GM18868 (cell line): ENCODE data around the gene PRR27.
A peak's percentile ranks its signal among the peaks of the same experiment; 100 is the strongest.

ENCODE experiments used
- ATAC-seq: cut with Tn5 transposase; IDR thresholded peaks from one replicate; pipeline ENCODE4 v1.9.1; 2021; ENCODE audit warnings: mild to moderate bottlenecking, moderate library complexity; ENCODE audit not compliant: unreplicated experiment

Gene PRR27

DNA sequence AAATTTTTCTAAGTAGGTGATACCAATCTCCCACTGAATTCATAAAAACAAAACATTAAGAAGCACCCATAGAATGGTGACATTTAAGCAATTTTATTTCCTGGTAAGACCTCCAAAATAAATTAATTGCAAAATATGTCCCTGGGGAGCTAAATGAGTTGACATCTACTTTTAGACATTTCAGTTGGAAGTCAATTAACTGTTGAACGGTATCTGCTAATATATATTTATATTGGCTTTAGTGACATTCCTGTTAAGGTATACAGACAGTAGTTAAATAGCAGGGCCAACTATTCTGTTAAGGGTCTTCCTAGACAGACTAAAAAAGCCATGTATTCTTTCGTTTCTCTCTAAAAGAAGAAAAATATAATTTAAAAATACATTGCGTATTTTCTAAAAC, at the start of gene PRR27:
Gene PRR27 (plus strand): TSS at position 301 of the 400 bp plus-strand sequence. CDS start 139 bp downstream, outside the sequence.
- no peak for ATAC-seq

GRCh38 chr4:70110917-70111316, 43.1 kb upstream of the PRR27 start:
- ATAC-seq = no peak

- ATAC-seq = no peak
Observed at GRCh38 chr4:70113656-70114055, 40.4 kb upstream of the PRR27 start.

DNA sequence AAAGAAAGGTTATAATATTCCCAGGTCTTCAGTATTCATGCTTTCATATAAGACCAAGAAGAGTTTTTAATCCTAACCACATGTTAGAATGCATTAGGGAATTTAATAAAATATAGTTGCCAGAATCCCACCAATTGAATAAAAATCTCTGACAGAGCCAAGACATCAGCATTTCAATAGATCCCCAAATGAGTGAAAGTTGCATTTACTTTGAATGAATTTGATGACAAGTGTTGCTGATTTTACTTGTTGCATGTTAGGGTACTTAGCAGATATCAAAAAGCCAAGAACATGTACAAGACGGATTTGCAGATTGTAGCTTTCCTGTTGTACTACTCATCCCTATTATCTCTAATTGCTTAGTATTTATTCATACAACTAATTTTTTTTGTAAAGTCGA, 39.9 kb upstream of the PRR27 start:
- no peak for ATAC-seq

DNA sequence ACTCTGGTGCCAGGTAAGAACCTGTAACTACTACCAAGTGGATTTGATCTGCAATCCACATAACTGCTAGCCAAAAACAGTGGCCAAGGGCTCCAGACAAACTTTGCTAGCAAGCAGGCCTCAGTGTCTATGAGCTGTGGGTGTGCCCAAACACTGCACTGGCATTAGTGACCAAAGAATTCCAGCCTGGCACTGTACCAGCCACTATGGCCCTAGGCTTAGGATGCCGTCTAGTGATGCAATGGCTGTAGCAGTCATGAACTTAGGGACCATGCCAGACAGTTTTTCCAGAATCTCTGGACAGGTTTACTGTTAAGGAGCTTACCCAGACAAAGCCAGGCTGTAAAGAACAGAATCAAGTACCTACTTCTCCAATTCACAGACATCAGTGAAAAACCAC, 33.7 kb upstream of the PRR27 start:
- ATAC-seq = no peak

DNA sequence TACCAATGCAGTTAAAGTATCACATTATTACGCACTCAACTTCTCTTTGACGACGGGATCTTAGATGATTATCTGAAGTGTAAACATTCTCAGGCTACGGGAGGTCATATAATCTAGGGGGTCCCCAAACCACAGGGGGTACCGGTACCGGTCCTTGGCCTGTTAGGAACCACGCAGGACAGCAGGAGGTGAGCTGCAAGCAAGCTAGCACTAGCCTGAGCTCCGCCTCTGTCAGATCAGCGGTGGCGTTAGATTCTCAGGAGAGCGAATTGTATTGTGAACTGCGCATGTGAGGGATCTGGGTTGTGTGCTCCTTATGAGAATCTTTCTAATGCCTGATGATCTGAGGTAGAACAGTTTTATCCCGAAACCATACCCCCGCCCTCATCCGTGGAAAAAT, 20.6 kb upstream of the PRR27 start:
- no peak for ATAC-seq

- ATAC-seq = no peak
Observed at GRCh38 chr4:70138751-70139150, 15.3 kb upstream of the PRR27 start.

- no peak for ATAC-seq
Observed at GRCh38 chr4:70151271-70151670, 2.8 kb upstream of the PRR27 start.

DNA sequence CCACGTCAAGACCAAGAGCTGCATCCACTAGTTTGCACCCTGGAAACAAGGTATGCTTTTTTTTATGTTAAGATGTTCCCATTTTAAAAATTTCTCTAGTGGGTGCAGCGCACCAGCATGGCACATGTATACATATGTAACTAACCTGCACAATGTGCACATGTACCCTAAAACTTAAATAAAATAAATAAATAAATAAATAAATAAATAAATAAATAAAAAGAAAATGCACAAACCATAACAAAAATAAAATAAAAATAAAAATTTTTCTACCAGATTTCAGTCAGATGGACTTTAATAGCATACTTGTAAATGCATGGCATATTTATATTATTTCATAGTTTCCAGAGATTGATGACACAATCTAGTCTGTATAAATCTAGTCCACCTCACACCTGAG, 1.9 kb upstream of the PRR27 start:
- no peak for ATAC-seq

DNA sequence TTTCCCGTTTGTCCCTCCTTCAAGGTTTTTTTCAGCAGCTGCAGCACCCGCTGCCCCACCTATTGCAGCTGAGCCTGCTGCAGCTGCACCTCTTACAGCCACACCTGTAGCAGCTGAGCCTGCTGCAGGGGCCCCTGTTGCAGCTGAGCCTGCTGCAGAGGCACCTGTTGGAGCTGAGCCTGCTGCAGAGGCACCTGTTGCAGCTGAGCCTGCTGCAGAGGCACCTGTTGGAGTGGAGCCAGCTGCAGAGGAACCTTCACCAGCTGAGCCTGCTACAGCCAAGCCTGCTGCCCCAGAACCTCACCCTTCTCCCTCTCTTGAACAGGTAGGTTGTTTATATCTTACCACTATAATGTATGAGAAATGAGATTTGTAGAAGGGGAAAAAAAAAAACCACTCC, 4.5 kb downstream of the PRR27 start:
- no peak for ATAC-seq

GRCh38 chr4:70177090-70177489, 23.1 kb downstream of the PRR27 start:
- no peak for ATAC-seq

DNA sequence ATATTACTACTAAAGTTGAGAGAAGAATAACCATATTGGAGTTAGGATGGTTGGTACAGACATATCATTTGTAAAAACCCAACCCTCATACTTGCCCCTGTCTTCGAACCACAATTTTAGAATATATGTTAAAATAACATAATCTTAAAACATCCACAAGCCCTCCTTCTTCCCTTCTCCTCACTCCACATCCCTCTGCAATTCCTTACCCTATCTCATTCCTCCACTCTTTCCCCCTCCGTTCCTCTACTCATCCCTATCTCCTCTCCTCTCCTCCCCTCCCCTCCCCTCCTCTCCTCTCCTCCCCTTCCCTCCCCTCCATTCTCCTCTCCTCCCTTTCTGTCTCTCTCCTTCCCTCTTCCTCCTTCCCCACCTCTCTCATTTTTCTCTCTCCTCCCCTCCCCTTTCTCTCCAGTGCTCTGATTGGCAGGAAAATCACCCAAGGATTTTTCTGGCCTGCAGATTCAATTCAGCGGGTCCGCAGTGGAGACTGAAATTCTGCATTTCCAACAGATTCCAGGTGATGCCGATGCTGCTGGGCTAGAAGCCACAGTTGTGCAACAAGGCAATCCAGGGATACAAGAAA, 24.1 kb downstream of the PRR27 start:
- ATAC-seq = no peak

DNA sequence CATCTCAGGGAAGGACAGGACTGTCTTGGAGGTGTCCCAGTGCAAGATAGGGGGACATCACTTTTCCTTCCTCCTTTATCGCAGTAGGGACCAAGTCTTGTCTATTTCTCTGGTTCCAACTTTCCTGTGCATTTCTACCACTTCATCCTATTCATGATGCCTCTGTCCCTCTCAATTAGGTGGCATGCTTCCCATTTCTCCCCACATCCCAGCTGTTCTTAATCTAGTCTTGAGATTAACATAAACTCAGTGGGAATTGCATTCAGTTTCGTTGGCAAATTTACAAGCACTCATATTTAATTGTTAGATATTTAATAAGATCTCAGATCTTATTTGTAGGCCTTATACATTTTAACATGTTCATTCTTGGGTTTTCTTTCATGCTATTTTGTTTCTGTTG, 25.8 kb downstream of the PRR27 start:
- no peak for ATAC-seq

- ATAC-seq = no peak
Observed at GRCh38 chr4:70181864-70182263, 27.8 kb downstream of the PRR27 start.

DNA sequence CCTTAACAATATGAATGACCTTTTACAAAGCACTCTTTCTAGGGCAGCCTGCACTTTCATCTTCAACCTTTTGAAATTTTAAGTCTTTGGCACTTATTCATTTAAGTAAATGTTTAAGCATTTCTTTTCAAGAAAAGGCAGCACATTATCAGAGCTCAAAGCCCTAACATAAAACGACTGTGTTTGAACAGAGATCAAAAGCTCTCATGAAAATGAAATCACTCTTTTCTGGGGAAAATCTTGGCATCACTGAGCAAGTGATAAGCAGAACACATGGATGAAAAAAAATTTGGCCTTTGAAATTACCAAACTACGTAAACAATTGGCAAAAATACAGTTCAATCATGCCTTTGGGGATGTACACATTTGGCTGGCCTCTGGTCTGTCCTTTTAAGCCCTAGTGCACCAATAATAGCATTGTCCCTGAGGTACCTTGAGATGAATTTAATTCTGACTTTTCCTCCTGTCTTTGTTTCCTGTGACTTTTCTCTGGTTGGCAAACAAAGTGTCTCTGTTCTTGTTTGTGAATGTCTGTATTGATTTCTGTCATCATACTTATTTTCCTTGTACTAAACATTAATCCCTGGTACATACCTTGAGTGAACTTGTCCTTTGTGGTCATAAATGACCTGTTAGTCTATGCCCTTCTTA, 28.6 kb downstream of the PRR27 start:
- no peak for ATAC-seq

- peak; percentile 91 for ATAC-seq
Observed at GRCh38 chr4:70183168-70183939, 29.3 kb downstream of the PRR27 start.

- ATAC-seq = no peak
Observed at GRCh38 chr4:70183940-70184246, 29.9 kb downstream of the PRR27 start.

- no peak for ATAC-seq
Observed at GRCh38 chr4:70187216-70187615, 33.2 kb downstream of the PRR27 start.

DNA sequence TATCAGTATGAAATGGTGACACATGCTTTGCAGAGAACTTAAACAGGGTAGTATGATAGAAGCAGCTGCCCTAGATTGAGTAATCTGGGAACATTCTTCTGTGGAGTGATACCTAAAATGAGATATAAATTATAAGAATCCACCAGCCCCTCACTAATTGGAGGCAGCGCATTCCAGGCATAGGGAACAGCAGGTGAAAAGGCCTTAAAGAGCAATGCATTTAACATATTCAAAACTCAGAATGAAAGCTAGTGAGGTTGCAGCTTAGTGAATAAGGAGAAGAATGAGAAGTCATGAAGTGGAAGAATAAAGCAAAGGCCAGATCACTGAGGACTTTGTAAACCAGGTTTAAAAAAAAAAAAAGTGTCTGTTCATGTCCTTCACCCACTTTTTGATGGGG, 36.5 kb downstream of the PRR27 start:
- no peak for ATAC-seq

- ATAC-seq = no peak
Observed at GRCh38 chr4:70191647-70192046, 37.6 kb downstream of the PRR27 start.

DNA sequence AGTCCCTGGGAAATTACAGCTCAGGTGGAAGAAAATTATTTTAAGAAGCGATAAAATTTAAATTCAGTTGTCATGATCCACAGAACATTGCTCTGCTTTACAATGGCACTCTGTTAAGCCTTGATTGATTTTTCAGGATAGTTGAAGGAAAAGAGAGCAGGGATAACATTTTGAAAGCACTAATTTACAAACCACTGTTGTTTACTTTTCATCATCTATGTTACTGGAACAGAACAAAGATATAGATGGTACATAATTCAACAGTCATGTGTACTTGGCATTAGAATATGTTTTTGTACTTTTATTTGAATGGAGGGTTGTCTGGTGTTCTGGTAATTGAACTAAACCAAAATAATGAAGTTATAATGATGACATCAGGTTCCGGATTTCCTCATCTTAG, 38.9 kb downstream of the PRR27 start:
- no peak for ATAC-seq

GRCh38 chr4:70195425-70195824, 41.4 kb downstream of the PRR27 start, which contains the start of gene ODAM:
Gene ODAM (plus strand): TSS chr4:70195725. CDS start chr4:70196544, 819 bp downstream.
- ATAC-seq = no peak
